GM18867 (cell line): ENCODE results near the gene CDC42BPG.

Experiments used
- ATAC-seq: cut with Tn5 transposase; IDR thresholded peaks from one replicate; pipeline ENCODE4 v1.9.1; 2021; ENCODE audit warnings: mild to moderate bottlenecking, moderate library complexity; ENCODE audit not compliant: unreplicated experiment

Gene CDC42BPG

GRCh38 chr11:64793271-64794160 lies 50.9 kb downstream of the CDC42BPG start:
- ATAC-seq: no peak

DNA sequence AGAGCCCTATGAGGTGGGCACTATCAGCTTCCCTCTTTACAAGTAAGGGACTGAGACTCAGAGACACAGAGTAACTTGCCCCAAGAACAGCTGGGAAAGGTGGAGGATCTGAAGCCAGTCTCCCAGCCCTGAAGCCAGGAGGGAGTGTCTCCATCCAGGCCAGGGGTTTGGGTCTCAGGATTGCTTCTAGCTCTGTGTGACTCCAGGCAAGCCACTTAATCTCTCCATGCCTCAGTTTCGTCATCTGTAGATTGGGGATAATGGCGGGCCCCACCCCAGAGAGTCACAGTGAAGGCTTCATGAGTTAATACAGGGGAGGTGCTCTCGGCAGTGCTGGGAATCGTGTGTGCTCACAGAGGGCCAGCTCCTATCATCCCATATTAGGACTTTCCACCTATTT lies 52.0 kb downstream of the CDC42BPG start:
- ATAC-seq: no peak

- no peak for ATAC-seq
Measured at GRCh38 chr11:64791781-64792291, 52.6 kb downstream of the CDC42BPG start.

- ATAC-seq: no peak
Measured at GRCh38 chr11:64790205-64791095, 54.0 kb downstream of the CDC42BPG start.

- no peak for ATAC-seq
Measured at GRCh38 chr11:64789331-64790204, 54.9 kb downstream of the CDC42BPG start.

DNA sequence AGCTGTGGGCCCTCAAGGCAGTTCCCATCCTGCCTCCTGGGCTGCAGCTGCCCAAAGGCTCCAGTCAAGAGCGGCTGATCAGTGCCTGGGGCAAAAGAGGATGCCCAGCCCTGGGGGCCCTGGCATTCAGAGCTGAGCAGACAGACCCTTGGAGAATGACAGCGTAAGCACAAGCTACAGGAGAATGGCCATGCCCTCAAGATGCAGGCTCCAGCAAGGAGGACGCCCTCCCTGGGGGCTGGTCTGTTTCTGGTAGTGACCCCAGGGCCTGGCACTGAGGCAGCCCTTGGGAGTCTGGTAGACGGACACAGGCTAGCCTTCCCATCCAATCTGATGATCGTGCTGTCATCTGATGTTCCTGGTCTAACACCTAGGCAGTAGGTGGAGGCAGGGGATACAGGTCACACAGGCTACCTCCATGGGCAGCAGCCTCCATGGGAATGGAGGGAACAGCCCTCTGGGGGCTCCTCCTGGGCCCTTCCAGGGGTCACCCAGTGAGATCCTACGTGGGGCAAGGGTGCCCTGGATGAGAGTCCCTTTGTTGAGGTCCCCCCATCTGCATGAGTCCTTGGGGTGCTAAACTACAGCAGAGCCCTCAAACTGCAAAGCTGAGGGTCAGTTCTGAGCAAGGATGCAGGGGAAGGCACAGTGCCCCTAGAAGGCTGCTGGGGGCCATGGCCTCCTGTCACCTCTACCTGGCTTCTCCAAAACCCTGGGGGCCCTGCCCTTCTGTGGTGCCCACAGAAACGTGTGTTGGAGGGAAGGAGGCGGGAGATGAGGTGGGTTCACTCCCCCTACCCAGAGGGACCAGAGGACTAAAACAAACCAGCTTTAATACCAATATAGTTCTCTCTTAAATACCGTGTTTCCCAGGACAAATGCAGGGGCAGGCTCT lies 55.9 kb downstream of the CDC42BPG start:
- no peak for ATAC-seq

GRCh38 chr11:64787526-64788320 lies 56.7 kb downstream of the CDC42BPG start:
- no peak for ATAC-seq

DNA sequence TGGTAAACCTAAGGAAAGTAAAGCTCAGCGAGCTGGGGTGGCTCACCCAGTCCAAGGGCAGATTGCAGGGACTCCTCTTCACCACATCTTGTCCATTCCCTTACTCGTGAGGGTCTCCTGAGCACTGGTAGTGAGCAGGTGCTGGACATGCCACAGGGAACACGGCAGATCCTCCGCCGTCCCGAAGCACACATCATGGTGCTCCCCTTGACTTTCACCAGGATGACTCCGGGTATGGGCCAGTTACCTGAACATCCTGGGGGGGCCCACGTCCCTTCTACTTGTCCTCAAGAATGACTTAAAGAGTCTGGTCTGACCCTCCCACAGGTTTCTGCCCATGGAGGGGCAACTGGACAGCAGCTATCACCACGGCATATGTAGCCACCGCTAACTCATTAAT lies 58.1 kb downstream of the CDC42BPG start:
- ATAC-seq: no peak

DNA sequence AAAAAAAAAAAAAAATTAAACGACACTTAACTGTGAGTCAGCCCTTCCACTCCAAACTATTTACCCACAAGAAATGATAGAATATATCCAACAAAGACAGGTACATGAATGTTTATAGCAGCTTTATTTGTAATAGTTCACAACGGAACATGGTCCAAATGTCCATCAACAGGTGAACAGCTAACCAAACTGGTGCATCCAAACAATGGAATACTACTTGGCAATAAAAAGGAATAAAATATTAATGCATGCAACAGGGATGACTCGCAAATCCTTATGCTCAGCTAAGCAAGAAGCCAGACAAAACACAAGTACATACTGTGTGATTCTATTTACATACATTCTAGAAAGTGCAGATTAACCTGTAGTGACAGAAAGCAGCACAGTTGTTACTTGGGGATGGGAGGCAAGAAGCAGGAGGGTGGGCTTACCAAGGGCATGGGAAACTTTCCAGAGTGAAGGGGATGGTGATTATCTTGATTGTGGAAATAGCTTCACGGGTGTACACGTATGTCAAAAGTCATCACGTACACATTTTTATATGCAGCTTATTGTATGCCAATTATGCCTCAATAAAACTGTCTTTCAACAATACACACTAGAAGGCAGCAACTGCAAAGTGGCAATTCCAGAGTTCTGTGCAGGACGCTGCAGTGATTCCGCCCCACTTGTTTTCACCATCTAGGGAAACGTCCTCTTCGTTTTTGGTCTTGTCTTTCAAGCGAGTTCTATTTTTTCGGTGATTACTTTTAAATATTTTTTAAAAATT lies 59.5 kb downstream of the CDC42BPG start:
- ATAC-seq: no peak

DNA sequence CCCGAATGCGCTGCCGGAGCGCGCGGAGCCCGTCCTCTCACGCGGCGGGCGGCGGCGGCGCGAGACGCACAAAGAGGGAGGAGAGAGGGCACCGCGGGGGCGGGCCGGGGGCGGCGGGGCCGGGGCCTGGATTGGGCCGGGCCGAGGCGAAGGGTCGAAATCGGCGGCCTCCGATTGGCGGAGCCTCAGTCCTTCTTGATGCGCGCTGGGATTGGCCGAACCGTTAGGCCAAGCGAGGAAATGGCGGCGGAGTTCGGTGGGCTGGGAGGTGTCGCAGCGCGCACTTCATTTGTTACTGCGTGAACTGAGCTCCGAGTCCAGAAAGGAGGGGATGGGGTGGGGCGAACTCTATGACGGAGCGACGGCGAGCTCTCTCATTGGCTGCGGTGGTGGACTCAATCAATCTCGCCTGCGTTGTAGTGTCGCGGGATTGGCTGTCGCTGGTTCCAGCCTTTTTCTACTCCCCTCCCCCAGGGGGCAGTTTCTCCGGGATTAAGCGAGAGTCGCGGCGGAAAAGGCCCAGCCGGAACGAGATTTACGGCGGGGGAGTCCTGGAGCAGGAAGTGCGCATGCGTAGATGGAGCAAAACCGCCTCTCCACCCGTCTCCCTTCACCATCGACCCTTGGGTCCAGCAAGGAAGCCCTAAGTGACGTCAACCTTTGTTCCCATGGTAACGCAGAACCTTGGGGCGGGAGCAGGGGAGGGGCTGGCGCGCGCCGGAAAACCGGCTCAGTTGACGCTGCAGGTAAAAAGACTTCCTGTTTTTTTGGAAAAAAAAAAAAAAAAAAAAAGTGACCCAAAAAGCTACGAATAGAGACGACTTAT lies 65.8 kb downstream of the CDC42BPG start, which contains the start of gene SF1:
Gene SF1 (minus strand): TSS at position 70 of the 826 bp plus-strand sequence. CDS start 150 bp downstream, outside the sequence.
- ATAC-seq: peak; percentile 81

DNA sequence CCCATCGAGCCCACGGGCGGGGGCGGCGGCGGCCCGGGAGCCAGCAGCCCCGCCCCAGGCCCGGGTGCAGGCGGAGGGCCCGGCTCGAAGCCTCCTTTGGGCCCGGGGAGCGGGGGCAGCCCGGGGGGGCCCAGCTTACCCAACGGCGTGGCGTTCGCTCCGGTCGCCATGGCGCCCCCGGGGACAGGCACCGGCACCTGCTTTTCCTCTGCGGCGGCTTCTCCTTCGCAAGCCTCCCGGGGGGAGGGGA lies 66.3 kb downstream of the CDC42BPG start:
- no peak for ATAC-seq

DNA sequence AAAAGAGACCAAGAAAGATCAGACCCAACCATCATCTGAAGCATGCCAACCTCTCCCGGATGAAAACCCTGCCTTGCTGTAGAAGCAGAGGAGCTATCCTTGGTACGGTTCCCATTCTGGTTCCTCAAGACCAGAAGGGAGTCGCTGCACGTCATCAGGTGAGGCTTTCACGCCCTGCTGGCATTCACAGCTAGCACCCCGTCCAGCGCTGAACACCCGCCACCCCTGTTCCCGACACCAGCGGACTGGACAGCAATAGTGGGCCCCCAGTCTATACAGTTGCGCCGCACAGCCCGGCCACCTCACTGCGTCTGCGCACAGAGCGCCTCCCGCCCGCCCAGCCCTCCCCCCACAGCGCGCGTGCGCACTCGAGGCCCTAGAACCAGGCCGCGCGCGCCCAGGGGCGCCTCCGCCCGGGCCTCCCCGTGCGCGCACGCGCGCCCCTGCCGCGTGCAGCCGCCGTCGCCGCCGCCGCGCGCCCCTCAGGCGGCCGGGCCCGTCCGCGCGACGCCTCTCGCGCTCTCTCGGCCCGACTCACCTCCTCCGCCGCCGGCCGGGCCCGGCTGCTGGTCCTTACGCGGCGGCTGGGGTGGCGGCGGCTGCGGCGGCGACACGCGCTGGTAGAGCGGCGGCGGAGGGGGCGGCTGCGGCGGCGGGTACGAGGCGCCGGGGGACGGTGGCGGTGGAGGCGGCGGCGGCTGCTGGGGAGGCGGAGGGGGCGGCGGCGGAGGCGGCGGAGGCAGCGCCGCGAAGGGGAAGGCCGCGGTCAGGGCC lies 66.8 kb downstream of the CDC42BPG start:
- ATAC-seq: peak; percentile 20

DNA sequence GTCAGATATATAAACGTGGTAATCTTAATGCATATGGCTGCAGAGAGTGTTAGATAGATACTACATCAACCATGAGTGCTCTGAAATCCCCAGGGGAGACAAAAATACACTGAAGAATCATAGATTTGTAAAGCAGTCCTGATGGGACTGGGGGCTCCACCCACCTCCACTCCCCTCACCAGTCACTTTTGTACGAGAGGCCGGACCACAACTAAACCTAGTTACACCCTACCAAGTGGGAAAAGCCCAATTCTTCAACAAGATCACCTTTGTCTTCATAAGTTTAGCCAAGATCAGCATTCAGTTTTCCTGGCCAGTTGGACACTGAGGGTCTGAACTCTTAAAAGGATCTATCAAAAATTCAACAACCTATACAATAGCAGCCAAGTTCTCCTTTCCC lies 67.6 kb downstream of the CDC42BPG start:
- no peak for ATAC-seq

DNA sequence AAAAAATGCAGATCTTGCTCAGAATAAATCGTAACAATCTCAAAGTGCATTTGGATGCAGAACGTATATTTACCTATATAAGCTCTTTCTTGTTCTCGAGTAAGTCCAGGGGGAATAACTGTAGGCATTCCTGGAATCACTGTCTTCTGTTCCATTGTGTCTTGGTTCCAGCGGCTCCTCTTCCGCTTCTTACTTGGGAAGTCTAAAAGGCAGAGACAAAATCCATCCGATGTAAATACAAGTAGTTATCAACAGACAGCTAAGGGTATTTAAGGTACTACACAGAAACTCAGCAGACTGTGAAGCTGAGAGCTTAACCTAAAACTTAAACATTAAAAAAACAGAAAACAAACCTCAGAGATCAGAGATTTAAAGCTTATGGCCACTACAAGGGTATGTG lies 68.0 kb downstream of the CDC42BPG start:
- no peak for ATAC-seq

- ATAC-seq: no peak
Measured at GRCh38 chr11:64774144-64774543, 70.3 kb downstream of the CDC42BPG start.
